Left ventricle myocardium inferior (tissue), 1 donor: ENCODE data around the gene RNF144A. TPM values are rescaled to one million over a fixed set of nuclear protein-coding genes. Genes with fewer than 3 reads are reported as not detected.

ENCODE experiments used
- DNase-seq: peaks from one replicate; pipeline ENCODE4 v3.0.0-alpha.2; 2020
- H3K27ac ChIP-seq: fragments of 200-600 bp; replicated peaks from 2 replicates; pipeline ENCODE4 v1.8.0; 2021
- H3K27me3 ChIP-seq: fragments of 200-600 bp; 2 replicates; pipeline ENCODE4 v1.8.0; 2021; ENCODE audit warnings: low read depth
- H3K36me3 ChIP-seq: fragments of 200-600 bp; 2 replicates; pipeline ENCODE4 v1.8.0; 2021
- H3K4me1 ChIP-seq: fragments of 200-600 bp; 2 replicates; pipeline ENCODE4 v1.8.0; 2021
- H3K4me3 ChIP-seq: fragments of 200-600 bp; 2 replicates; pipeline ENCODE4 v1.8.0; 2021; ENCODE audit warnings: mild to moderate bottlenecking, moderate library complexity
- H3K9me3 ChIP-seq: fragments of 200-600 bp; replicated peaks from 2 replicates; pipeline ENCODE4 v1.8.0; 2021
- intact Hi-C: fragments of 100-400 bp; cut with micrococcal nuclease; formaldehyde crosslinking; loops from one replicate; pipeline ENCODE4 v1.11.0; 2022
- total RNA-seq: library from RNA; stranded (reverse); fragmentation: NEBNext Ultra II Directional; extraction: Animal tissue kit (Norgen Biotek cat#: 25700); gene quantifications from one replicate; pipeline ENCODE4 v1.2.1, GENCODE V29; 2021
- TF ChIP-seq, protein P1 (sequence below): fragments of 200-600 bp; IDR thresholded peaks from 2 replicates; pipeline ENCODE4 v1.8.0; 2021; ENCODE audit warnings: antibody characterized with exemption, mild to moderate bottlenecking, borderline replicate concordance
- donor health status: DM: no; HTN: yes; CAD: no; lungs with severe emphysema.

Gene RNF144A
- total RNA-seq, 1 donor from 2014 or later, result 17.9 TPM

- TF ChIP-seq, protein P1, sequence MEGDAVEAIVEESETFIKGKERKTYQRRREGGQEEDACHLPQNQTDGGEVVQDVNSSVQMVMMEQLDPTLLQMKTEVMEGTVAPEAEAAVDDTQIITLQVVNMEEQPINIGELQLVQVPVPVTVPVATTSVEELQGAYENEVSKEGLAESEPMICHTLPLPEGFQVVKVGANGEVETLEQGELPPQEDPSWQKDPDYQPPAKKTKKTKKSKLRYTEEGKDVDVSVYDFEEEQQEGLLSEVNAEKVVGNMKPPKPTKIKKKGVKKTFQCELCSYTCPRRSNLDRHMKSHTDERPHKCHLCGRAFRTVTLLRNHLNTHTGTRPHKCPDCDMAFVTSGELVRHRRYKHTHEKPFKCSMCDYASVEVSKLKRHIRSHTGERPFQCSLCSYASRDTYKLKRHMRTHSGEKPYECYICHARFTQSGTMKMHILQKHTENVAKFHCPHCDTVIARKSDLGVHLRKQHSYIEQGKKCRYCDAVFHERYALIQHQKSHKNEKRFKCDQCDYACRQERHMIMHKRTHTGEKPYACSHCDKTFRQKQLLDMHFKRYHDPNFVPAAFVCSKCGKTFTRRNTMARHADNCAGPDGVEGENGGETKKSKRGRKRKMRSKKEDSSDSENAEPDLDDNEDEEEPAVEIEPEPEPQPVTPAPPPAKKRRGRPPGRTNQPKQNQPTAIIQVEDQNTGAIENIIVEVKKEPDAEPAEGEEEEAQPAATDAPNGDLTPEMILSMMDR, result no peak
- Histone ChIP-seq H3K4me1 (peaks cover 98% of the 10 kb centered on the region), H3K27ac (peak overlapping the region; percentile 67), H3K27me3 (no peaks in the 10 kb centered on the region), H3K9me3 (no peaks in the 10 kb centered on the region), H3K36me3 (peaks cover 32% of the 10 kb centered on the region), H3K4me3 (no peak overlapping the region)
- intact Hi-C loops, result no loop called here
- DNase-seq, result no peak
These were observed 107.0 kb downstream of the RNF144A start for GRCh38 chr2:7024261-7024660.

GRCh38 chr2:7025082-7025481, 107.9 kb downstream of the RNF144A start:
- no peak overlapping the region for H3K4me3 ChIP-seq
- TF ChIP-seq, protein P1, result no peak
- H3K36me3 ChIP-seq, result peaks cover 32% of the 10 kb centered on the region
- intact Hi-C loops, result loop anchor here (5.0 kb wide), 1 partner anchor 108 kb away; the partner anchor contains the start of gene RNF144A
- peaks cover 95% of the 10 kb centered on the region for H3K4me1 ChIP-seq
- H3K9me3 ChIP-seq, result no peaks in the 10 kb centered on the region
- DNase-seq, result no peak
- H3K27ac ChIP-seq, result peak overlapping the region; percentile 86
- H3K27me3 ChIP-seq, result no peaks in the 10 kb centered on the region

DNA sequence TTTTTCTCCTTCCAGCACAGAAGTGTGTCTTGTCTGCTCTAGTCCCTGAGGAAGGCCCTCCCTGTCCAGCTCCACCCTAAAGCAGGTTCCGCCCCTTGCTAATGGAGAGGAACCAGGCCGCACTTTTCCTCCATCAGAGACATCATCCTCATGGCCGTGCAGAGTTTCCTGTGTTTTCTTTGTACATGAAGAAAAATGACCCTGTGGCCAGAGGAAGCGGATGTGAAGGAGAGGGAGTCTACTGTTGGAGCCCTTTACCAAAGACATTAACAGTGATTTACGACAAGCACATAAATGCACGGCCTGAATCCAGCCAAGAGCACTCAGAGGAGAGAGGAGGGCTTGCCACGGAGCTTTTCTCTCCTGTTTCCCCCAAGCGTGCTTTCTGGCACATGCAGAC, 109.5 kb downstream of the RNF144A start:
- no peaks in the 10 kb centered on the region for H3K9me3 ChIP-seq
- H3K27ac ChIP-seq, result peak overlapping the region; percentile 86
- H3K27me3 ChIP-seq, result no peaks in the 10 kb centered on the region
- H3K4me3 ChIP-seq, result no peak overlapping the region
- TF ChIP-seq, protein P1, result no peak
- no peak for DNase-seq
- intact Hi-C loops, result loop anchor here (5.0 kb wide), 1 partner anchor 109 kb away; the partner anchor contains the start of gene RNF144A
- H3K4me1 ChIP-seq, result peaks cover 81% of the 10 kb centered on the region
- peaks cover 34% of the 10 kb centered on the region for H3K36me3 ChIP-seq

DNA sequence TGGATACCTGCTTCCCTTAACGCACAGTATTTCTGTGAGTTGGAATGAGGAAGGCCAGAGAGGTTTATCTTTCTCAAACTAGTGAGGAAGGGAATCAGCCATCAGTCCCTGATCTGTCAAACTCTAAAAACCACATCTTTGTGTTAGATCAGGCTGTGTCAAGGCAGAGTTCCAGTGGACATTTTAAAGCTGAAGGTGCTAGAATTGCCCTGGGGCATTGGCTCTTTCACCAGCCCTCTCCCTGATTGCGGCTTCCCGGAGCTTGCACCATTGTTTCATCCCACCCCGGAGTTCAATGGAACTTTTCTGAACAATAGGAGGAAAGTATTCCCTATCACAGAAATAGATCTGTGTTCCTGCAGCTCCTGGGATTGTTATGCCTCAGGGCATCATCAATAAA, 110.2 kb downstream of the RNF144A start:
- no peaks in the 10 kb centered on the region for H3K27me3 ChIP-seq
- intact Hi-C loops, result loop anchor here (5.0 kb wide), 1 partner anchor 110 kb away; the partner anchor contains the start of gene RNF144A
- H3K9me3 ChIP-seq, result no peaks in the 10 kb centered on the region
- peaks cover 74% of the 10 kb centered on the region for H3K4me1 ChIP-seq
- DNase-seq, result no peak
- peaks cover 36% of the 10 kb centered on the region for H3K36me3 ChIP-seq
- no peak overlapping the region for H3K4me3 ChIP-seq
- TF ChIP-seq, protein P1, result no peak
- peak overlapping the region; percentile 86 for H3K27ac ChIP-seq

GRCh38 chr2:7027956-7028655, 110.9 kb downstream of the RNF144A start:
- DNase-seq, result no peak
- H3K27ac ChIP-seq, result peak overlapping the region; percentile 86
- intact Hi-C loops, result loop anchor here (5.0 kb wide), 1 partner anchor 111 kb away; the partner anchor contains the start of gene RNF144A
- H3K4me1 ChIP-seq, result peaks cover 67% of the 10 kb centered on the region
- H3K27me3 ChIP-seq, result no peaks in the 10 kb centered on the region
- no peaks in the 10 kb centered on the region for H3K9me3 ChIP-seq
- peaks cover 43% of the 10 kb centered on the region for H3K36me3 ChIP-seq
- TF ChIP-seq, protein P1, result no peak
- H3K4me3 ChIP-seq, result no peak overlapping the region
